Nephron (organoid): ENCODE data around the gene FSTL4.

Source experiments
- H3K27ac Mint-ChIP-seq, 3 experiments: 2 replicates each; pipeline ENCODE4 v1.8.0; 2020; ENCODE audit warnings: mixed read lengths in 3 of 3, mild to moderate bottlenecking in 2 of 3, moderate library complexity in 1 of 3
- H3K27me3 Mint-ChIP-seq: 2 replicates; pipeline ENCODE4 v1.8.0; 2021; ENCODE audit warnings: low read depth, mild to moderate bottlenecking, moderate library complexity, mixed read lengths
- H3K36me3 Mint-ChIP-seq: 2 replicates; pipeline ENCODE4 v1.8.0; 2020; ENCODE audit warnings: low read depth, mixed read lengths
- H3K4me1 Mint-ChIP-seq: 2 replicates; pipeline ENCODE4 v1.8.0; 2020; ENCODE audit warnings: mixed read lengths
- H3K4me3 Mint-ChIP-seq, 3 experiments: 2 replicates each; pipeline ENCODE4 v1.8.0; 2020; ENCODE audit warnings: mild to moderate bottlenecking in 3 of 3, mixed read lengths in 3 of 3, moderate library complexity in 2 of 3
- H3K9me3 Mint-ChIP-seq: 2 replicates; pipeline ENCODE4 v1.8.0; 2020; ENCODE audit warnings: mixed read lengths
- TF ChIP-seq, protein P1 (sequence below), 3 experiments: fragments of 200-600 bp; sonication (generic); IDR thresholded peaks; one replicate each; pipeline ENCODE4 v1.5.0; 2021; ENCODE audit warnings: antibody characterized with exemption in 3 of 3; ENCODE audit not compliant: unreplicated experiment in 3 of 3

Gene FSTL4

DNA sequence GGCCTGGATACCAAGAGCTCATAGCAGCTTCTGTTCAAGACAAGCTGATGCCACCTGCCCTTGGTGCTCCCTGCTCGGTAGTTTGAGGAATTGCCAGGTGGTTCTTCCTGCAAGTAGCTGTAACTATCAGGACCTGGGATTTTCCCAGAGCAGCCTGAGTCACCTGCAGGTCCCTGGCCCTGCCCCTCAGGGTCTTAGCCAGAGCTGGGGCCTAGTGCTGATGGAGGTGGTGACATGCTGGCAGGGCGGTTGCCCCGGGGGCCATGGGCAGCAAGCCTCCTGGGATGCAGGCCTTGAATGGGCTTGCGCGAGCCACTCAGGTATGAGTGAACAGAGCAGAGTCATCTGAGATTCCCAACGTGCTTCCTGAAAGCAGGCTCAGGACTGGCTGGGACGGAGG is 298.3 kb downstream of the FSTL4 start:
- Mint-ChIP-seq H3K4me1 (no peaks in the 10 kb centered on the region), H3K27ac (no peak overlapping the region), H3K9me3 (no peaks in the 10 kb centered on the region), H3K36me3 (no peaks in the 10 kb centered on the region), H3K4me3 (no peak overlapping the region), H3K27me3 (peaks cover 29% of the 10 kb centered on the region)
- TF ChIP-seq, protein P1, sequence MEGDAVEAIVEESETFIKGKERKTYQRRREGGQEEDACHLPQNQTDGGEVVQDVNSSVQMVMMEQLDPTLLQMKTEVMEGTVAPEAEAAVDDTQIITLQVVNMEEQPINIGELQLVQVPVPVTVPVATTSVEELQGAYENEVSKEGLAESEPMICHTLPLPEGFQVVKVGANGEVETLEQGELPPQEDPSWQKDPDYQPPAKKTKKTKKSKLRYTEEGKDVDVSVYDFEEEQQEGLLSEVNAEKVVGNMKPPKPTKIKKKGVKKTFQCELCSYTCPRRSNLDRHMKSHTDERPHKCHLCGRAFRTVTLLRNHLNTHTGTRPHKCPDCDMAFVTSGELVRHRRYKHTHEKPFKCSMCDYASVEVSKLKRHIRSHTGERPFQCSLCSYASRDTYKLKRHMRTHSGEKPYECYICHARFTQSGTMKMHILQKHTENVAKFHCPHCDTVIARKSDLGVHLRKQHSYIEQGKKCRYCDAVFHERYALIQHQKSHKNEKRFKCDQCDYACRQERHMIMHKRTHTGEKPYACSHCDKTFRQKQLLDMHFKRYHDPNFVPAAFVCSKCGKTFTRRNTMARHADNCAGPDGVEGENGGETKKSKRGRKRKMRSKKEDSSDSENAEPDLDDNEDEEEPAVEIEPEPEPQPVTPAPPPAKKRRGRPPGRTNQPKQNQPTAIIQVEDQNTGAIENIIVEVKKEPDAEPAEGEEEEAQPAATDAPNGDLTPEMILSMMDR (IDR thresholded peaks at IDR 0.05; ENCODE audit: unreplicated experiment in 3 of 3), result no peak

DNA sequence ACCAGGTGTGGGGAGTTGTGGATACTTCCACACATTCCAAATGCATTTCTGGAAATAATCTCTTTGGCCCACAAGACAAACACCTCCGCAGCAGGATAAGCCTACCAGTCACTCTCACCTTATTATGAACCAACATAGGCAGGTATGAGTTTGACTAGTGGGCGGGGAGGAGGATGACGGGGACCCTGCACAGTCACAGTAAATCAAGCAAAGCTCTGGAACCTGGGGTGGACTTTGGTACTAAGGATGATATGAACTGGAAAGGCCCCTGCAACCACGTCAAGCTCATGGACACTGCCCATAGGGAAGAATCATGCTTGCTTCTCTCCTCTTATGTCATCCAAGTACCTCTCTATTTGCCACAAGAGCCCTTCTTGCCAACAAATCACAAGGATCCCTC is 301.2 kb downstream of the FSTL4 start:
- Mint-ChIP-seq H3K4me1 (no peaks in the 10 kb centered on the region), H3K36me3 (no peaks in the 10 kb centered on the region), H3K4me3 (no peak overlapping the region), H3K9me3 (no peaks in the 10 kb centered on the region), H3K27me3 (peaks cover 18% of the 10 kb centered on the region), H3K27ac (no peak overlapping the region)
- TF ChIP-seq, protein P1 (IDR thresholded peaks at IDR 0.05; ENCODE audit: unreplicated experiment in 3 of 3), result no peak

DNA sequence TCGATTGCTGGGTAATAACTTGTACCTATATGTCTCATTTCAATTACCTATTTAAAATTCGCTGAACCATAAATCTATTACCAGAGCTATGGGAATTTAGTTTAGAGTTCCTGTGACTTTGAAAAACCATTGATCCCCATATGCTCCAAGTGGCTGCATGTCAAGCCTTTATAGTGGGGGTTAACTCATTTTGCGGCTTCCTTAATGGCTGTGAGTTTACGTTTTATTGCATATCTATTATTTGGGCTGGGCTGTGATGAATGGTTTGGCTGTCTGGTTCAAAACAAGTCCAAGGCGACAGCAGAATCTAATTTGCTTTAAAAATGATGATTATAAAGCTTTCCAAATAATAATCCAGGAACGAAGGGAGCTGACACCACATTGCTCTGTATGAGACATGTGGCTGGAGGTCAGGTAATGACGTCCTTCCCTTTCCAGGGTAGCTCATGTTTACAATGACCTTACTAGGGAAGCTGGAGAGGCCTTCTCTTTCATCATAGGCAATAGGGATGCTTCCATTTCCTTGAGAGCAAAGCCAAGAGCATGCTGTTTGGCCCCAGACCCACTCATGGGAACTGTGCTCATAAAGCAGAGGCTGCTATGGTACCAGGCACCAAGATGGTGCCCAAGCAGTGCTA is 302.2 kb downstream of the FSTL4 start:
- Mint-ChIP-seq H3K36me3 (no peaks in the 10 kb centered on the region), H3K4me1 (peaks cover 5% of the 10 kb centered on the region), H3K4me3 (no peak overlapping the region), H3K27ac (no peak overlapping the region), H3K27me3 (peaks cover 24% of the 10 kb centered on the region), H3K9me3 (no peaks in the 10 kb centered on the region)
- TF ChIP-seq, protein P1 (IDR thresholded peaks at IDR 0.05; ENCODE audit: unreplicated experiment in 3 of 3), result no peak

DNA sequence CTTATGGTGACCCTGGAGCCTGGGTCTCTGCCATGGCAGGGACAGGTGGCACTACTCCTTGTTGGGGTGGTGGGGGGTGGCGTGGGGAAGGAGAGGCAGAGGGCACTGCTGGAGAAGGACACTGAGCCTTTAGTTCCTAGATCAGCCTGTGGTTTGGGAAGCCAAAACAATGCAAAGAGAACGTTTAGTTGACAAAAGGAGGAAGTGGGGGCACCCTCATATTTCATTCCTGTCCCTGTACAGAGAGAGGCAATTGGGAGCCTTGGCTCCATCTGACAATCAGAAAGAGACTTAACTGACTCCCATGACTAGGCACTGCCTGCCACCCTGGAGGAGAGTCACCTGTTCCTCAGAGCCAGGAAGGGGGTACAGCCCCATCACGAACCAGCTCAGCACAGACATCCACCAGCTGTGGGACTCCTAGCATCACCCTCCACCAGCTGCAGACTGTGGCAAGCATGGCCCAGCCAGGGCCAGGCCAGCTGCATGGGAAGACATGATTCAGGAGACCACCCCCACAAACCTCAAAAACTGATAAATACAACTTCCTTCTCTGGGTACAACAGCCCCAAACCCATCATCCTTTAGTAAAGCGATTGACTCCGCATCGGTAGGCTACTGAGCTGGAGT is 303.1 kb downstream of the FSTL4 start:
- H3K36me3 Mint-ChIP-seq, result no peaks in the 10 kb centered on the region
- H3K27me3 Mint-ChIP-seq, result peaks cover 24% of the 10 kb centered on the region
- H3K9me3 Mint-ChIP-seq, result no peaks in the 10 kb centered on the region
- H3K4me1 Mint-ChIP-seq, result peaks cover 5% of the 10 kb centered on the region
- no peak overlapping the region for H3K27ac Mint-ChIP-seq
- TF ChIP-seq, protein P1 (IDR thresholded peaks at IDR 0.05; ENCODE audit: unreplicated experiment in 3 of 3), result no peak
- no peak overlapping the region for H3K4me3 Mint-ChIP-seq

DNA sequence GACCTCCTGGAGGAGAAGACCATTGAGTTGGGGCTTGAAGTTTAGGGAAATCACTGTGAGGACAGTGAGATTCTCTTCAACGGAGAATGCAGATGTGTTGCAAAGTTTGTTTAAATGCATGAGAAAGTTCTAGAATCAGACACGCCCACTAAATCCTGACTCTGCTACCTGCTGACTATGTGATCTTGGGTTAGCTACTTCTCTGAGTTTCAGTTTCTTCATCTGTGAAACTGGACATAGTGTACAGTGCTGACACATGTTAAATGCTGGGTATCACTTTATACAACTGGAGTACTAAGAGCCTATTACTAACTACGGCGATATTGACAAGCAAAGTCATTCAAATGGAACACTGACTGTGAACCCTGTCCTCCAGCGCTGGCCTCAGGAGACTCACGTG is 305.1 kb downstream of the FSTL4 start:
- Mint-ChIP-seq H3K4me3 (no peak overlapping the region), H3K36me3 (no peaks in the 10 kb centered on the region), H3K27ac (no peak overlapping the region), H3K4me1 (peaks cover 5% of the 10 kb centered on the region), H3K9me3 (no peaks in the 10 kb centered on the region), H3K27me3 (peaks cover 29% of the 10 kb centered on the region)
- TF ChIP-seq, protein P1 (IDR thresholded peaks at IDR 0.05; ENCODE audit: unreplicated experiment in 3 of 3), result no peak

DNA sequence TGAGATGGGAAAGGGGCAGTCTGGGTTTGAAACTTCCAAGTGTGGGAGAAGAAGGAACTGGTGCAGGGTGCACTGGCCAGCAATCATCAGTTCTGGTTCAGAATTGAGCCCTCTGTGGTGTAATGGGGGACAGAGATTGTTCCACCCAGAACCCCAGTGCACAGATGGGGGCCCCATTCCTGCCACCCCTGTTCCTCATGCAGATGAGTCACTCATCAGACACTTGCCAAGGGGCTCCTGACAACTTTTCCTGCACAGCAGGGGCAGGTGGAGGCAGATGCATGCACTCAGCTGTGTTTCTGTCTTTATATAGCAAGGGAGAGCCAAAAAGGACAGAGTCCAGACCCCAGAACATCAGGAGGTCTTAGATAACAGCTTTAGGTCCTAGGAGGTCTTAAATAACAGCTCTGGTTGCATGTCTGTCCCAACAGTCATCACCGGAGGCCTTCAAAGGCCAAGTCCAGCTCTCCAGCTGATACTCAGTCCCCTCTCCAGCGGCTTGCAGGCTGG is 307.6 kb downstream of the FSTL4 start:
- Mint-ChIP-seq H3K4me3 (no peak overlapping the region), H3K36me3 (no peaks in the 10 kb centered on the region), H3K27ac (no peak overlapping the region), H3K4me1 (peaks cover 5% of the 10 kb centered on the region), H3K27me3 (peaks cover 39% of the 10 kb centered on the region), H3K9me3 (no peaks in the 10 kb centered on the region)
- TF ChIP-seq, protein P1 (IDR thresholded peaks at IDR 0.05; ENCODE audit: unreplicated experiment in 3 of 3), result no peak
